Endothelial cell of umbilical vein (primary cell): ENCODE results near the gene FAM20A.
A peak's percentile ranks its signal among the peaks of the same experiment; 100 is the strongest.

Experiments
- EZH2 ChIP-seq: IDR thresholded peaks from 2 replicates; pipeline ENCODE4 v1.6.1; 2012; ENCODE audit warnings: borderline replicate concordance, low read depth, mild to moderate bottlenecking, moderate library complexity, low read length, inconsistent platforms; ENCODE audit not compliant: severe bottlenecking
- FOS ChIP-seq: IDR thresholded peaks from 2 replicates; pipeline ENCODE4 v1.6.1; 2011; ENCODE audit warnings: mild to moderate bottlenecking, low read length, moderate library complexity, borderline replicate concordance; ENCODE audit not compliant: insufficient read depth
- JUN ChIP-seq: IDR thresholded peaks from 2 replicates; pipeline ENCODE4 v1.6.1; 2011; ENCODE audit warnings: borderline replicate concordance, low read depth; ENCODE audit not compliant: insufficient read length, insufficient read depth
- POLR2A ChIP-seq: IDR thresholded peaks from 2 replicates; pipeline ENCODE4 v1.6.1; 2012; ENCODE audit warnings: low read depth, mild to moderate bottlenecking, control low read depth, low read length
- POLR2AphosphoS5 ChIP-seq: IDR thresholded peaks from 2 replicates; pipeline ENCODE4 v1.6.1; 2012; ENCODE audit warnings: low read depth, mild to moderate bottlenecking, control low read depth, low read length, moderate library complexity; ENCODE audit not compliant: insufficient read depth
- TF ChIP-seq, protein P1 (sequence below), 2 donors: IDR thresholded peaks; 1 replicate in 1 of 2; 2 replicates in 1 of 2; pipeline ENCODE4 v1.5.1; 2011; ENCODE audit warnings: low read length in 2 of 2, mild to moderate bottlenecking in 2 of 2, moderate library complexity in 2 of 2, control low read depth in 1 of 2, inconsistent platforms in 1 of 2, low read depth in 1 of 2; ENCODE audit not compliant: insufficient read depth in 1 of 2; ENCODE audit errors: extremely low read depth in 1 of 2
- TF ChIP-seq, protein P2 (sequence below): IDR thresholded peaks from 2 replicates; pipeline ENCODE4 v1.6.1; 2011; ENCODE audit not compliant: insufficient read depth, insufficient read length

DNA sequence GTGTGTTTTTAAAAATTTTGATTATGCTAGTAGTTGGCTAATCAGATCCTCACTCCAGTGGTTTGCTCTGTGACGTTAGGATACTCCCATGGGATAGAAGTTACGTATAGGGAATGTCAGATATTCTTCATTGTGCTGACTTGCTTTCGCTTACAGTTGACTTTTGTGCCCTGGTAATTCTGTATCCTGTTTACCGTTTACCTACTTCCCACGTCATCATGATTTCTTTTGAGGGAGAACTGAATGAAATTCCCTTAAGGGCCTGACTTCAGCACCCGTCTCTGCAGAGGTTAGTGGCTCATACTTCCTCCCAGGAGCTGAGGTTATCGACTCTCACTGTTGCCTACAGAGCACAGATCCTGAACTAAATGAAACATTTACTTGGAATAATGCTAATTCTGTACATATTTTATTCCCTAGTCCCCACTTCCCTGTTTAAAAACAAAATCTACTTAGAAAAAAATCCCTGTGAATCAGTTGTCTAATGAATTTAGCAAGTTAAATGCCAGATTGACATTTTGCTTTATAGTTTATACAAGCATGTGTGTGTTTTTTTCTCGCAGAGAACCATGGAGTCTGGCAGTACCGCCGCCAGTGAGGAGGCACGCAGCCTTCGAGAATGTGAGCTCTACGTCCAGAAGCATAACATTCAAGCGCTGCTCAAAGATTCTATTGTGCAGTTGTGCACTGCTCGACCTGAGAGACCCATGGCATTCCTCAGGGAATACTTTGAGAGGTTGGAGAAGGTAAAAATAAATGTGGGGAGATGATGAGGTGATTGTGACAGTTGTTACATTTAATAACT lies 86.1 kb downstream of the FAM20A start:
- TF ChIP-seq POLR2A (no peak), FOS (no peak), POLR2AphosphoS5 (no peak), EZH2 (no peak), JUN (peak; percentile 40)
- TF ChIP-seq, protein P1, sequence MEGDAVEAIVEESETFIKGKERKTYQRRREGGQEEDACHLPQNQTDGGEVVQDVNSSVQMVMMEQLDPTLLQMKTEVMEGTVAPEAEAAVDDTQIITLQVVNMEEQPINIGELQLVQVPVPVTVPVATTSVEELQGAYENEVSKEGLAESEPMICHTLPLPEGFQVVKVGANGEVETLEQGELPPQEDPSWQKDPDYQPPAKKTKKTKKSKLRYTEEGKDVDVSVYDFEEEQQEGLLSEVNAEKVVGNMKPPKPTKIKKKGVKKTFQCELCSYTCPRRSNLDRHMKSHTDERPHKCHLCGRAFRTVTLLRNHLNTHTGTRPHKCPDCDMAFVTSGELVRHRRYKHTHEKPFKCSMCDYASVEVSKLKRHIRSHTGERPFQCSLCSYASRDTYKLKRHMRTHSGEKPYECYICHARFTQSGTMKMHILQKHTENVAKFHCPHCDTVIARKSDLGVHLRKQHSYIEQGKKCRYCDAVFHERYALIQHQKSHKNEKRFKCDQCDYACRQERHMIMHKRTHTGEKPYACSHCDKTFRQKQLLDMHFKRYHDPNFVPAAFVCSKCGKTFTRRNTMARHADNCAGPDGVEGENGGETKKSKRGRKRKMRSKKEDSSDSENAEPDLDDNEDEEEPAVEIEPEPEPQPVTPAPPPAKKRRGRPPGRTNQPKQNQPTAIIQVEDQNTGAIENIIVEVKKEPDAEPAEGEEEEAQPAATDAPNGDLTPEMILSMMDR (IDR thresholded peaks at IDR 0.05; ENCODE audit: extremely low read depth in 1 of 2, insufficient read depth in 1 of 2, low read depth in 1 of 2, low read length in 2 of 2) = no peak
- TF ChIP-seq, protein P2, sequence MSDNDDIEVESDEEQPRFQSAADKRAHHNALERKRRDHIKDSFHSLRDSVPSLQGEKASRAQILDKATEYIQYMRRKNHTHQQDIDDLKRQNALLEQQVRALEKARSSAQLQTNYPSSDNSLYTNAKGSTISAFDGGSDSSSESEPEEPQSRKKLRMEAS = no peak
